Measurements from ENCODE around the gene DHX40.

DNA sequence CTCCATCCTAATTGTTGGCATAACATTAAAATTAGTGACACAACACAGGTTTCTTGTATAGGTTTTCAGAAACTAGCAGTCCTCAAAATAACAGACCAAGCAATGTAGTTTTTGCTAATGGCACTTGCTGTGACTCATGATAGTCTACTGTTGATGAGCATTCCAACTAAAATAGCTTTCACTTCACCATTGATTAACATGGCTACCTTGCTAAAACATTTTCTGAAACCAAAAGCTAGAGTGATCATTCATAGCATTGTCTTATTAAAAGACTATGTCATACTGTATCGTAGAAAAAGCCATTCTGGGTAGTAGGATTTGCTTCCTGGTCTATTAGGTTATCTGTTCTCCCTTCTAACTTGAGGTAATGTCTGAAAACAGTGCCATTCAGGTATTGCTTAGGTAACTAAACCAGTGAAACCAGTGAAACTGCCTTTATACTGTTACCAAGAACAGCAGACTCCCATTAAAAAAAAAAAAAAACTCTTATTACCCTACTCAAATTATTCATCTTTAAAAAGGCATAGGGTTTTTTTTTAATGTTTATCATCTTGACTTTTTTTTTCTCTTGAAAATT lies 51.8 kb downstream of the DHX40 start:
- TF ChIP-seq, protein P1, sequence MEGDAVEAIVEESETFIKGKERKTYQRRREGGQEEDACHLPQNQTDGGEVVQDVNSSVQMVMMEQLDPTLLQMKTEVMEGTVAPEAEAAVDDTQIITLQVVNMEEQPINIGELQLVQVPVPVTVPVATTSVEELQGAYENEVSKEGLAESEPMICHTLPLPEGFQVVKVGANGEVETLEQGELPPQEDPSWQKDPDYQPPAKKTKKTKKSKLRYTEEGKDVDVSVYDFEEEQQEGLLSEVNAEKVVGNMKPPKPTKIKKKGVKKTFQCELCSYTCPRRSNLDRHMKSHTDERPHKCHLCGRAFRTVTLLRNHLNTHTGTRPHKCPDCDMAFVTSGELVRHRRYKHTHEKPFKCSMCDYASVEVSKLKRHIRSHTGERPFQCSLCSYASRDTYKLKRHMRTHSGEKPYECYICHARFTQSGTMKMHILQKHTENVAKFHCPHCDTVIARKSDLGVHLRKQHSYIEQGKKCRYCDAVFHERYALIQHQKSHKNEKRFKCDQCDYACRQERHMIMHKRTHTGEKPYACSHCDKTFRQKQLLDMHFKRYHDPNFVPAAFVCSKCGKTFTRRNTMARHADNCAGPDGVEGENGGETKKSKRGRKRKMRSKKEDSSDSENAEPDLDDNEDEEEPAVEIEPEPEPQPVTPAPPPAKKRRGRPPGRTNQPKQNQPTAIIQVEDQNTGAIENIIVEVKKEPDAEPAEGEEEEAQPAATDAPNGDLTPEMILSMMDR (conservative IDR thresholded peaks at IDR 0.05): no peak
- no peak for TF ChIP-seq EZH2 (IDR thresholded peaks at IDR 0.05; ENCODE audit: low read depth)

All from PC-9 (cell line).